Measurements from ENCODE around the gene ARPP21.
A peak's percentile ranks its signal among the peaks of the same experiment; 100 is the strongest.

The ARPP21 gene

DNA sequence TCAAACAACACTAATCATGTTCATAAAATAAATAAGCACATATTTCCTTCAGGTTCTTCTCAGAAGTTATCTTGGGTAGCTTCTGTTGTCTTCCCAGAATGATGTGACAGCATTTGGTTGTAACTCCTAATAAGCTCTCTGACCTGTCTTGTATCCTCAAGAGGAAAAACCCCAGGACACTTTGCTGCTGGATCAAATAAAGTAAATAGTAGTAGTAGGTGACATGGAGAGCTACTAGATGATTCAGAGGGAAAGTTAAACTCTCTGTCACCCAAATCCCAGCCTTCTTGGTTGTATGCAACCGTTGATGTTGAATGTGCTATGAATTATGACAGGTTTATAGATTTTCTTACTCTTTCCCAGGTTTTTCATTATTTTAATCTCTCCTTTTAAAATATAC is 143.0 kb downstream of the ARPP21 start:
- Histone ChIP-seq H3K27me3 (ENCODE audit: insufficient read depth, low read length, poor library complexity, severe bottlenecking) (no peaks in the 10 kb centered on the region), H3K9me3 (ENCODE audit: insufficient read depth, low read depth, low read length) (no peaks in the 10 kb centered on the region), H3F3A (ENCODE audit: low read depth) (no peaks in the 10 kb centered on the region), H3K4me1 (ENCODE audit: insufficient read depth, low read length, poor library complexity, severe bottlenecking) (no peaks in the 10 kb centered on the region), H3K36me3 (ENCODE audit: insufficient read depth, low read length) (no peaks in the 10 kb centered on the region), H3K9ac (ENCODE audit: low read depth, low read length, poor library complexity, severe bottlenecking) (no peak overlapping the region), H2AFZ (ENCODE audit: low read length) (no peak overlapping the region), H3K79me2 (ENCODE audit: insufficient read depth, low read length) (no peaks in the 10 kb centered on the region), H3K9me2 (replicated peaks; ENCODE audit: low read depth, low read length) (no peaks in the 10 kb centered on the region), H3K4me3 (ENCODE audit: low read length, poor library complexity, severe bottlenecking) (no peak overlapping the region), H4K20me1 (ENCODE audit: insufficient read depth, low read length, poor library complexity, severe bottlenecking) (no peaks in the 10 kb centered on the region), H3K4me2 (ENCODE audit: low read depth, low read length, poor library complexity, severe bottlenecking) (no peak overlapping the region)
- TF ChIP-seq, protein P1, sequence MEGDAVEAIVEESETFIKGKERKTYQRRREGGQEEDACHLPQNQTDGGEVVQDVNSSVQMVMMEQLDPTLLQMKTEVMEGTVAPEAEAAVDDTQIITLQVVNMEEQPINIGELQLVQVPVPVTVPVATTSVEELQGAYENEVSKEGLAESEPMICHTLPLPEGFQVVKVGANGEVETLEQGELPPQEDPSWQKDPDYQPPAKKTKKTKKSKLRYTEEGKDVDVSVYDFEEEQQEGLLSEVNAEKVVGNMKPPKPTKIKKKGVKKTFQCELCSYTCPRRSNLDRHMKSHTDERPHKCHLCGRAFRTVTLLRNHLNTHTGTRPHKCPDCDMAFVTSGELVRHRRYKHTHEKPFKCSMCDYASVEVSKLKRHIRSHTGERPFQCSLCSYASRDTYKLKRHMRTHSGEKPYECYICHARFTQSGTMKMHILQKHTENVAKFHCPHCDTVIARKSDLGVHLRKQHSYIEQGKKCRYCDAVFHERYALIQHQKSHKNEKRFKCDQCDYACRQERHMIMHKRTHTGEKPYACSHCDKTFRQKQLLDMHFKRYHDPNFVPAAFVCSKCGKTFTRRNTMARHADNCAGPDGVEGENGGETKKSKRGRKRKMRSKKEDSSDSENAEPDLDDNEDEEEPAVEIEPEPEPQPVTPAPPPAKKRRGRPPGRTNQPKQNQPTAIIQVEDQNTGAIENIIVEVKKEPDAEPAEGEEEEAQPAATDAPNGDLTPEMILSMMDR (conservative IDR thresholded peaks at IDR 0.05; ENCODE audit: low read length): no peak
- TF ChIP-seq EZH2phosphoT487 (IDR thresholded peaks at IDR 0.05; ENCODE audit: borderline replicate concordance): no peak

DNA sequence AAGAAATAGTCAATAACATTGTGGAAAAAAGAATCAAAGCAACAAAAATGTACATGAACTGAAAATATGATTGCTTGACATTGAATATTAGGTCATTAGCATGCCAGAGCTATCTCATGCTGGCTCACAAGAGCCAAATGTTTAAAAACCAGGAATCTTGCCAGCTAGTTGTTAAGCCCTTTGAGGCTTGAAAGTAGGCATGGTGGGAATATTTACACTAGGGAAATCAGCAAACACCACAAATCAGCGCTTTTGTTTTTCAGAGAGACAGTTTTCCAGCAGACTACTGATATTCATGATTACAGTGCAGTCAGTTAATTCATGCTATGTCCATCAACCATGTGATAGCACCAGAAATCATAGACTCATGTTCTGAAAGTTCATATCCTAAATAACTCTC is 144.8 kb downstream of the ARPP21 start:
- Histone ChIP-seq H3K9me2 (replicated peaks; ENCODE audit: low read depth, low read length) (no peaks in the 10 kb centered on the region), H3K36me3 (ENCODE audit: insufficient read depth, low read length) (no peaks in the 10 kb centered on the region), H3K4me1 (ENCODE audit: insufficient read depth, low read length, poor library complexity, severe bottlenecking) (no peaks in the 10 kb centered on the region), H3F3A (ENCODE audit: low read depth) (no peaks in the 10 kb centered on the region), H2AFZ (ENCODE audit: low read length) (no peak overlapping the region), H3K79me2 (ENCODE audit: insufficient read depth, low read length) (no peaks in the 10 kb centered on the region), H4K20me1 (ENCODE audit: insufficient read depth, low read length, poor library complexity, severe bottlenecking) (no peaks in the 10 kb centered on the region), H3K4me2 (ENCODE audit: low read depth, low read length, poor library complexity, severe bottlenecking) (no peak overlapping the region), H3K4me3 (ENCODE audit: low read length, poor library complexity, severe bottlenecking) (no peak overlapping the region), H3K9ac (ENCODE audit: low read depth, low read length, poor library complexity, severe bottlenecking) (no peak overlapping the region), H3K9me3 (ENCODE audit: insufficient read depth, low read depth, low read length) (no peaks in the 10 kb centered on the region), H3K27me3 (ENCODE audit: insufficient read depth, low read length, poor library complexity, severe bottlenecking) (no peaks in the 10 kb centered on the region)
- TF ChIP-seq, protein P1 (conservative IDR thresholded peaks at IDR 0.05; ENCODE audit: low read length): no peak
- TF ChIP-seq EZH2phosphoT487 (IDR thresholded peaks at IDR 0.05; ENCODE audit: borderline replicate concordance): no peak

DNA sequence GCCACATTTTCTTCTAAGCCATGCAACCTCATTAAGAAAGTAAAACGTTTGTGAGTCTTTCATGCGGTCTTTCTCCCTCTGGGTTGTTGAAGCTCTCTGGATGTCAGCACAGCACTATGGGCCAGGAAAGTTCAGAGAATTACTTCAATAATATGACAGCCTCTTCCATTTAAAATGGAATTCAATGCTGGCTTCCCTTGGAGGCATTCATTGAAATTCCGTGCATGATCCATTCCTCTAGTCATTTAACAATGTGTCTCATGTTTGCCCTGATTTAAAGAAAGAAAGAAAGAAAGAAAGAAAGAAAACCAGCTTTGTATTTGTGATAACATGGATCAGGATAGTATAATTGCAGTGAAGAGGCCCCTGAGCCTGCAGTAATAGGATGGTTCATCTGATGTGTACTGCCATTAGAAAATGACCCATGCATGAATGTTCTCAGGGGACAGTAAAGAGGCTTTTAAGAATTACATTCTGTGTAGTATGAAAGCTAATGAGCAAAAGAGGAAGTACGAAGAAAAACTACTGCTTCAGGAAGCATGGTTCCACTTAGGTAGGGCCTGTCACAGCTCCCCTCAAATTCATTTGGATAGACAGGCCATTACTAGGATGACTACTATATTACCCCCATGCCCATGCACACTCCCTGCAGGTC is 146.0 kb downstream of the ARPP21 start:
- Histone ChIP-seq H3K4me2 (ENCODE audit: low read depth, low read length, poor library complexity, severe bottlenecking) (no peak overlapping the region), H3K9me2 (replicated peaks; ENCODE audit: low read depth, low read length) (no peaks in the 10 kb centered on the region), H2AFZ (ENCODE audit: low read length) (0 out of 2 replicates have a peak overlapping the region, but pooled peaks have one; percentile 13), H3K27me3 (ENCODE audit: insufficient read depth, low read length, poor library complexity, severe bottlenecking) (no peaks in the 10 kb centered on the region), H3K4me1 (ENCODE audit: insufficient read depth, low read length, poor library complexity, severe bottlenecking) (no peaks in the 10 kb centered on the region), H3K9ac (ENCODE audit: low read depth, low read length, poor library complexity, severe bottlenecking) (no peak overlapping the region), H3K36me3 (ENCODE audit: insufficient read depth, low read length) (no peaks in the 10 kb centered on the region), H3K9me3 (ENCODE audit: insufficient read depth, low read depth, low read length) (no peaks in the 10 kb centered on the region), H4K20me1 (ENCODE audit: insufficient read depth, low read length, poor library complexity, severe bottlenecking) (no peaks in the 10 kb centered on the region), H3F3A (ENCODE audit: low read depth) (no peaks in the 10 kb centered on the region), H3K79me2 (ENCODE audit: insufficient read depth, low read length) (no peaks in the 10 kb centered on the region), H3K4me3 (ENCODE audit: low read length, poor library complexity, severe bottlenecking) (no peak overlapping the region)
- TF ChIP-seq, protein P1 (conservative IDR thresholded peaks at IDR 0.05; ENCODE audit: low read length): no peak
- TF ChIP-seq EZH2phosphoT487 (IDR thresholded peaks at IDR 0.05; ENCODE audit: borderline replicate concordance): no peak

Data from Loucy (cell line).